Loucy (cell line): Measurements from ENCODE around the gene CD2AP.

Experiments
- EZH2phosphoT487 ChIP-seq: fragments of 200-600 bp; IDR thresholded peaks from 2 replicates; pipeline ENCODE4 v1.6.1; 2018; ENCODE audit warnings: antibody characterized with exemption, mild to moderate bottlenecking, moderate library complexity, borderline replicate concordance
- TF ChIP-seq, protein P1 (sequence below): fragments of 200-600 bp; sonication (generic); conservative IDR thresholded peaks from 2 replicates; pipeline ENCODE4 v1.5.1; 2014; ENCODE audit warnings: mild to moderate bottlenecking, antibody characterized with exemption, low read length

- TF ChIP-seq, protein P1, sequence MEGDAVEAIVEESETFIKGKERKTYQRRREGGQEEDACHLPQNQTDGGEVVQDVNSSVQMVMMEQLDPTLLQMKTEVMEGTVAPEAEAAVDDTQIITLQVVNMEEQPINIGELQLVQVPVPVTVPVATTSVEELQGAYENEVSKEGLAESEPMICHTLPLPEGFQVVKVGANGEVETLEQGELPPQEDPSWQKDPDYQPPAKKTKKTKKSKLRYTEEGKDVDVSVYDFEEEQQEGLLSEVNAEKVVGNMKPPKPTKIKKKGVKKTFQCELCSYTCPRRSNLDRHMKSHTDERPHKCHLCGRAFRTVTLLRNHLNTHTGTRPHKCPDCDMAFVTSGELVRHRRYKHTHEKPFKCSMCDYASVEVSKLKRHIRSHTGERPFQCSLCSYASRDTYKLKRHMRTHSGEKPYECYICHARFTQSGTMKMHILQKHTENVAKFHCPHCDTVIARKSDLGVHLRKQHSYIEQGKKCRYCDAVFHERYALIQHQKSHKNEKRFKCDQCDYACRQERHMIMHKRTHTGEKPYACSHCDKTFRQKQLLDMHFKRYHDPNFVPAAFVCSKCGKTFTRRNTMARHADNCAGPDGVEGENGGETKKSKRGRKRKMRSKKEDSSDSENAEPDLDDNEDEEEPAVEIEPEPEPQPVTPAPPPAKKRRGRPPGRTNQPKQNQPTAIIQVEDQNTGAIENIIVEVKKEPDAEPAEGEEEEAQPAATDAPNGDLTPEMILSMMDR: no peak
- TF ChIP-seq EZH2phosphoT487: no peak
Measured at GRCh38 chr6:47454713-47455396, 22.7 kb upstream of the CD2AP start.
